Activated CD4-positive, alpha-beta memory T cell treated with anti-CD3 and anti-CD28 coated beads, Interleukin-2, amount 10 ng/mL, durations not matched to agents 7 days and 5 days (primary cell): ENCODE results near the gene RPL27A. TPM values are rescaled to one million over a fixed set of nuclear protein-coding genes. Genes with fewer than 3 reads are reported as not detected.

ENCODE experiments used
- CTCF ChIA-PET: fragments of 350-600 bp; sonication (Branson Sonifier 250); formaldehyde crosslinking; loops from one replicate; lab custom pipeline; 2021; ENCODE audit warnings: antibody characterized with exemption, inconsistent platforms; lab: Charles Lee
- POLR2A ChIA-PET: fragments of 350-600 bp; sonication (Branson Sonifier 250); formaldehyde crosslinking; loops from one replicate; lab custom pipeline; 2021; ENCODE audit warnings: antibody characterized with exemption; lab: Charles Lee
- DNase-seq: peaks from one replicate; pipeline ENCODE4 v3.0.0-alpha.2; 2020
- H3K27ac Mint-ChIP-seq: one replicate; pipeline ENCODE4 v1.8.0; 2021; ENCODE audit warnings: mild to moderate bottlenecking, mixed read lengths
- H3K27me3 Mint-ChIP-seq: one replicate; pipeline ENCODE4 v1.8.0; 2021; ENCODE audit warnings: mixed read lengths
- H3K36me3 Mint-ChIP-seq: one replicate; pipeline ENCODE4 v1.8.0; 2021; ENCODE audit warnings: low read depth, mixed read lengths
- H3K4me1 Mint-ChIP-seq: one replicate; pipeline ENCODE4 v1.8.0; 2021; ENCODE audit warnings: mixed read lengths
- H3K4me3 Mint-ChIP-seq: one replicate; pipeline ENCODE4 v1.8.0; 2021; ENCODE audit warnings: mild to moderate bottlenecking, mixed read lengths
- H3K9me3 Mint-ChIP-seq: one replicate; pipeline ENCODE4 v1.8.0; 2021; ENCODE audit warnings: mixed read lengths
- total RNA-seq, 2 experiments: library from RNA; stranded (reverse); gene quantifications; one replicate each; pipeline ENCODE4 v1.2.3, GENCODE V29; 2021

The RPL27A gene
- total RNA-seq, 2 experiments from 2014 or later = 817 to 856 TPM

DNA sequence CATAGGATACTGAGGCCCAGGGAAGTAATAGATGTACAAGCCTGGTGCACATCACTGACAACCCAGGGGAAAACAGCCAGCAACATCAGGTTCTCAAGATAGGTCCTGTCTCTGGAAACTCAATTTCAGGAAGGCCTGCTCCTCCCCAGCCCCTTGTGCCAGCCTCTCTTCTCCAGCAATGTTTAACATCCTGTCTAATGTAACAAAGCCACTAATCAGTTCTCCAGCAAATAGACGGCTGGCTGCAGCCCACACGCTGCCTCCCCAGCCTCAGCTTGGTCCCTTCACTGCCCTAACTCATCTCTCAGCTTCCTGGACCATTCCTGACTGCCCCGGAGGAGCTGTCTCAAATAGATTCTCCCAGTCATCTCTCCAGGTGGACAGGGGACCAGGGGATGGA, 37.8 kb downstream of the RPL27A start:
- no peak for DNase-seq
- Mint-ChIP-seq H3K9me3 (no peaks in the 10 kb centered on the region), H3K27ac (no peak overlapping the region), H3K4me1 (no peaks in the 10 kb centered on the region), H3K36me3 (no peaks in the 10 kb centered on the region), H3K4me3 (no peak overlapping the region), H3K27me3 (peaks cover 4% of the 10 kb centered on the region)
- ChIA-PET POLR2A (interaction anchor here (1.2 kb wide), 1 partner anchor 147 kb away, joined by 3 read pairs; no protein-coding TSS in a partner anchor), CTCF (no interaction called here)

DNA sequence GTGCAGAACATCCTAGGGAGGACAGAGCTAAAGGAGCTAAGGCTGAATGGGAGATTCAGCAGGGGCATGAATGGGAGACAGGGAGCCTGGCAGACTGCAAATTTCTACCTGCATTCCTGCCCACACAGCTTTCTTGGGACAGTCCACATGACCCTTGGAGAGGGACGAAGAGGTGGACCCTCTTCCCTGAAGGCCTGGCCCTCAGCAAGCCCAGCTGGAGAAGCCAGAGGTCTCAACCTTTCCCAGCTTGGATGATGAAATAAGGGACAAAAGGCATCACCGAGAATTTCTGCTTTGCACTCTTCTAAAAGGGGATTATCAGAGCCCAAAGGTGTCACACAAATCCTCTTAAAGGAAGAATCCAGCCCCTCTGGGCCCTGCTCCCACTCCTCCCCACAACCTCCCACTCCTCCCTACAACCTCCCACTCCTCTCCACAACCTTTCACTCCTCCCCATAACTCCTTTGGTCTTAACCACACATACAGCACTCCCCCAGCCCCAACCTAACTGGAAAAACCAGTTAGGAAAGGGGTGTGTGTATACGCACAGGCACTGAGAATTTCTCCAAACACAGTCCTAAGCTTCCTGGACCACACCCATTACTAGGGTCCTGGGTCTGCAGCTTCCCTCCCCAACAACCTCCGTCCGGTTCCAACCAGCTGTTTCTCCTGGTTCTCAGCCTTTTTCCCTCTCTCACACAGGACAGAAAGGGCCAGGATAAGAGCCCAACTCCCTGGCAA, 38.4 kb downstream of the RPL27A start:
- no peak overlapping the region for H3K27ac Mint-ChIP-seq
- no peak overlapping the region for H3K4me3 Mint-ChIP-seq
- ChIA-PET CTCF (no interaction called here), POLR2A (interaction anchor here (1.2 kb wide), 1 partner anchor 146 kb away, joined by 3 read pairs; no protein-coding TSS in a partner anchor)
- no peaks in the 10 kb centered on the region for H3K4me1 Mint-ChIP-seq
- peaks cover 4% of the 10 kb centered on the region for H3K27me3 Mint-ChIP-seq
- H3K36me3 Mint-ChIP-seq = no peaks in the 10 kb centered on the region
- H3K9me3 Mint-ChIP-seq = no peaks in the 10 kb centered on the region
- no peak for DNase-seq

DNA sequence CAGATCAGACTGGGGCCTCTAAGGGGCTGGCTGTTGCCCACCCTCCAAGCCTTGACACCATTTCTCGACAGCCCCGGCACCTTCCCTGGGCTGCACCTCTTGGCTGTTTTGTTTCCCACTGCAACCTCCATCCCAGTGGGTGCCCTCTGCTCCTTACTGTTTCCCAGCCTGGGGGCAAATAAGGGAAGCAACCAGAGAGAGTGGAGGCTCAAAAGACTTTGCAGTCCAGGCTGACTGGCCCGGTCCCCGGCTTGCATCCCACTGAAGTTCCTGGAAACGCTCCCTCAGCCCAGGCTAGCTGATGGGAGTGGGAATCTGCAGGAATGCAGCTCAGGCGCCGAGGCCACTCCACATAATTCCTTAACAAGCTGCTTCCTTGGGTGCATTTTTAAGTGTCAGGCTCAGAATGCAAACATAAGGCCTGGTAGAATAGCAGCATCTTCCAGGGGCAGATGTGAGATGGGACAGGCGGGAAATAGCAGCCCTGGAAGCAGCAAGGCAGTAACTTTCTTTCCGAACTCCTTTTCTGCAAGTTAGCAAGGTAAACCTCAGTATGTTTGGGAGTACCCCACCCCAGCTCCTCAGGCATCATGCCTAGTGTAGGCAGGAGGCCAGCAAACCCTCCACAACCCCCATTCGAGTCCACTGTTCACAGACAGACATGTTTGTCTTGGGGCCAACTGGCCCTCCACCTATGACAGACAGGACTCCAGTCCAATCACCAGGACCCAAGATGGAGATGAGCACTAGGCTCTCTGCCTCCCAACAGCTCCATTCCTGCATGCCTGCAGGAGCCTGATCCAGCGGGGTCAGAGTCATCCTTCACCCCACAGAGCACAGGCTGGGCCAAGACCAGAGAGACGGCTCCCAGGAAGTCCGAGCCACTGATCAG, 39.3 kb downstream of the RPL27A start:
- CTCF ChIA-PET = no interaction called here
- Mint-ChIP-seq H3K36me3 (no peaks in the 10 kb centered on the region), H3K27me3 (peaks cover 4% of the 10 kb centered on the region)

DNA sequence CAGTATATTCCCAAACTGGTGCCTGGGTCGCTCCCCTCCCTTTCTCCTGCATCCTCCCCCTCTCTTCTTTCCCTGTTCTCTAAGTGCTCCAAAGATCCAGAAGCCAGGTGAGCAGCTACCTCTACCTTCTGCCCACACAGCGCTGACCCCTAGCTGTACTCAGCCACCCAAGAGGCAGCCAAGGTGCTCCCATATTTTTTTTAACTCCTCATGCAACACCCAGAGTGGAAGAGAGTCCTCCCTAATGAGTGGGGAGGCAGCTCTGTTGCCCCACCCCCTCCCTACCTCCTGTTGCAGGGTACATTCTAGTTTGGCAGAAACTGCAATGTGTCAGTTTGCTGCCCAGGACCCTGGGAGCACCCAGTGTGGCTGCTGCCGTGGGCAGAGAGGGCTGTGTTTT, 40.2 kb downstream of the RPL27A start:
- ChIA-PET CTCF (no interaction called here), POLR2A (no interaction called here)
- H3K9me3 Mint-ChIP-seq = no peaks in the 10 kb centered on the region
- no peaks in the 10 kb centered on the region for H3K4me1 Mint-ChIP-seq
- H3K36me3 Mint-ChIP-seq = no peaks in the 10 kb centered on the region
- H3K27me3 Mint-ChIP-seq = peaks cover 4% of the 10 kb centered on the region
- no peak for DNase-seq
- no peak overlapping the region for H3K27ac Mint-ChIP-seq
- H3K4me3 Mint-ChIP-seq = no peak overlapping the region

More for the DNA sequence above, 39.3 kb downstream of the RPL27A start:
- no peak overlapping the region for H3K27ac Mint-ChIP-seq
- DNase-seq = no peak
- no peak overlapping the region for H3K4me3 Mint-ChIP-seq
- POLR2A ChIA-PET = no interaction called here
- H3K4me1 Mint-ChIP-seq = no peaks in the 10 kb centered on the region
- H3K9me3 Mint-ChIP-seq = no peaks in the 10 kb centered on the region

DNA sequence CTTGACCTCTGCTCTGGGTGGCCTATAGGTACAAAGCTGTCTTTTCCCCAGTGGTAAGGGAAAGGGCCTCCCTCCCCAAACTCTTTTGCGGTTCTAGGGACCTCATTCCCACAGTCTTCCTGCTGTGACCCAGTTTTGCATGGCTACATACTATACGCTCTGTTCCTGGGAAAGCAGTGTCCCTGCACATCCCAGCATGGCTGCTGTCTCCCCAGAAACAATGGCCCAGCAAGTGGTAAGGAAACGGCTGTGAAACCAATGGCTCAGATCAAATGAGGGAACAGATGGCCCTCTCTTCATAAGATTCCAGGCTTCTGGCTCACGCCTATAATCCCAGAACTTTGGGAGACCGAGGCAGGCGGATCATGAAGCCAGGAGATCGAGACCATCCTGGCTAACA, 41.1 kb downstream of the RPL27A start:
- Mint-ChIP-seq H3K27ac (no peak overlapping the region), H3K27me3 (peaks cover 4% of the 10 kb centered on the region), H3K9me3 (no peaks in the 10 kb centered on the region), H3K4me1 (no peaks in the 10 kb centered on the region), H3K36me3 (no peaks in the 10 kb centered on the region), H3K4me3 (no peak overlapping the region)
- ChIA-PET CTCF (no interaction called here), POLR2A (no interaction called here)
- no peak for DNase-seq

DNA sequence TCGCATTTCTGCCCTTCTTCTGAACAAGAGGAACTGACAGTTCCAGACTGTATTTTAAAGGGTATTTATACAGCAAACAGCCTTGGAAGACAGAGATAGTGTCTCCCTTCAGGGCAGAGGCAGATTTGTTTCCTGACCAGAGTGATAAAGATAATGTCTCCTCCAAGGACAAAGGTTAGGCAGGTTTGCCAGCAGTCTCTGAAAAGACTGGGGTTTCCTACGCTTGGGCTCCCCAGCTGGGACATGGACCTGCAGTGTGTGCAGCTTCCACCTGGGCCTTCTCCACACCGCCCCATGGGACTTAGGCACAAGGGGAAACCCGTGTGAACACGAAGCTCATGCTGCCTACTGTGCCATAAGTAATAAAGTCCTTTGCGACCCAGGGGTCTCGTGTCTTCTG, 42.1 kb downstream of the RPL27A start:
- H3K4me1 Mint-ChIP-seq = no peaks in the 10 kb centered on the region
- H3K9me3 Mint-ChIP-seq = no peaks in the 10 kb centered on the region
- no peak overlapping the region for H3K4me3 Mint-ChIP-seq
- CTCF ChIA-PET = no interaction called here
- H3K36me3 Mint-ChIP-seq = no peaks in the 10 kb centered on the region
- H3K27me3 Mint-ChIP-seq = peaks cover 2% of the 10 kb centered on the region
- POLR2A ChIA-PET = no interaction called here
- no peak for DNase-seq
- no peak overlapping the region for H3K27ac Mint-ChIP-seq

DNA sequence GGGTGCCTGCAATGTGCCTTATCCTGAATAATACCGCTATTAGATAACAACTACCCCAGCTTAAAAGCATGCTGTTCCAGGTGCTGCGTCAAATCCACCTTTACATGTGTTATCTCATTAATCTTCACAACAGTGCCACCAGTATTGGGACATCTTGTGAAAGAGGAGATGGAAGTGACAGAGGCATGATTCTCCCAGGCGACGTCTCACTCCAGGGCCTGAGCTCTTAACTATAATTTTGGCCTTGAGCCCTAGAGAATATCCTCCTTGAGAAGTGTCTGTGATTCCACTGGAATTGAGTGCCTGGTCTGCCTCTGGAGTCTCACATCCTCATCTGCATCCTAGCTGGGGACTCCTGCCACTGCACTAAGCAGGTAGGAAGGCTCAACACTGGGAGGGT, 43.8 kb downstream of the RPL27A start:
- no peaks in the 10 kb centered on the region for H3K9me3 Mint-ChIP-seq
- peaks cover 2% of the 10 kb centered on the region for H3K27me3 Mint-ChIP-seq
- H3K4me1 Mint-ChIP-seq = no peaks in the 10 kb centered on the region
- no peak for DNase-seq
- POLR2A ChIA-PET = no interaction called here
- CTCF ChIA-PET = no interaction called here
- H3K27ac Mint-ChIP-seq = no peak overlapping the region
- no peak overlapping the region for H3K4me3 Mint-ChIP-seq
- no peaks in the 10 kb centered on the region for H3K36me3 Mint-ChIP-seq

DNA sequence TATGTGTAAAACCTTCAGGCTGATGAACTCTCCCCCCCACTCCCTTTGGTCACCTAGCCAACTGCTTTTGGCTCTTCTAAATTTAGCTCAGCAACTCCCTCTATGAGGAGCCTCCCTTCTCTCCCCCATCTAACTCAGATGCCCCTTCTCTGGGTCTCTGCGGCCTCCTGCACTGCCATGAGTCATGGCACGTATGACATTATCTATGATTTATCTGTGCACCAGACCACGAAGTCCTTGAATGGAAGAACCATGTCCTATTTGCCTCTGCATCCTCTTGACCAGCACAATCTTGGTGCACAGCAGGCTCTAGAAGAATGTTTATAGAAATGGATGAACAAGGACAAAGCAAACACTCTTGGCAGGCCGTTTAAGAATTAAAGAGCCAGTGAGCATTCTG, 46.0 kb downstream of the RPL27A start:
- H3K4me3 Mint-ChIP-seq = no peak overlapping the region
- H3K4me1 Mint-ChIP-seq = no peaks in the 10 kb centered on the region
- no peak for DNase-seq
- no peaks in the 10 kb centered on the region for H3K9me3 Mint-ChIP-seq
- no peak overlapping the region for H3K27ac Mint-ChIP-seq
- ChIA-PET CTCF (no interaction called here), POLR2A (no interaction called here)
- peaks cover 2% of the 10 kb centered on the region for H3K27me3 Mint-ChIP-seq
- no peaks in the 10 kb centered on the region for H3K36me3 Mint-ChIP-seq

DNA sequence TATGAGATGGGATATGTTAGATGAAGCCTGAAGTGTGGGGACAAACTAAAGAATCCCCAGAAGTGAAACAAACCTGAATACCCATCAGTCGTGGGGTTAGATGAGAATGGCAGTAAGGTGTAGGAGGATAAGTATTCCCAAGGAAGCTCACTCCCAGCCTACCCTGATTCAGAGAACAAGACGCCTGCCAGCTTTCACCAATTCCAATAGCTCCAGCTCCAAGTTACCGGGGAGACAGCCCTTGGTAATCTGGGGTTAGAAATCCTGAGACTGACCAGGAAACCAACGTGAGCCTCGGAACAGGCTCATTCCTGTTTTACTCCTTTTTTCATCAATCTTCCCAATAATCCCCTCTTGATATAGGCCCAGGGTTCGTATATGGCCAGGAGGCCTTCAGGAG, 46.5 kb downstream of the RPL27A start:
- H3K4me1 Mint-ChIP-seq = no peaks in the 10 kb centered on the region
- H3K27me3 Mint-ChIP-seq = peaks cover 2% of the 10 kb centered on the region
- no peak overlapping the region for H3K4me3 Mint-ChIP-seq
- no peak overlapping the region for H3K27ac Mint-ChIP-seq
- CTCF ChIA-PET = no interaction called here
- no peaks in the 10 kb centered on the region for H3K36me3 Mint-ChIP-seq
- DNase-seq = no peak
- POLR2A ChIA-PET = no interaction called here
- H3K9me3 Mint-ChIP-seq = no peaks in the 10 kb centered on the region

DNA sequence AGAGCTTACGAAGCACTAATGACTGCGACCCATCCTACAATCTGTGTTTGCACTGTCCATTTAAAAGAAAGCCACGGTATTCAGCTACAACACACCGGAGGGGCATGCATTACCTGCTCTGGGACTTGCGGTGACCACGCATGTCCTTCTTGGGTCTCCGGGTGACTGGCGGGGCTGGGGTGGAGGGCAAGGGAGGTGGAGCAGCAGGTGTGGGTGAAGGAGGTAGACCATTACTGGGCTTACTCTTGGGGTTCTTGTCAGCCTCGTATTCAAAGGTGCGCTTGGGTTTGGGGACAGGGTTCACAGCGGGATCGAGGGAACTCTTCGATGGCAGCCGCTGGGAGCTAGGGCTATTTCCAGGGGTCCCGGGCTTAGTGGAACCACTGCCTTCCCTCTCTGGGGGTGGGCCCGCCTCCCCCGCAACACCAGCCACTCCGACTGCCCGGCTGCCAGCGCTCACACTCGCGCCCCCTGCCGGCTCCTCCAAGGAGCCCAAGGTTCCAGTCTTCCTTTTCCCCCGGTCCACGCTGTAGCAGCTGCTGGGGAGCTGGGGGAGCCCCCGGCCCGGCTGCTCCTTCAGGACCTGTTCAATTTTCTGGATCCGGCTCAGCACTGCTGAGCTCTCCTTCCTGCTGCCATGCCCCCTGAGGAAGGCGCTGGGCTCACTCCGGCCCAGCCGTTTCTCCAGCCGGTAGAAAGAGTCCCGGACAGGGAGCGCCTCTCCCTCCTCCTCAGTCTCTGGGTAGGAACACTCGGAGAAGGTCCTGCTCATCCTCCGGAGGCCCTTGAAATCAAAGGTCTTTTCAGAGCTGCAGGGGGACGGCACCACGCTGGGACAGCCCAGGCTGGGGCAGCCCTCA, 47.5 kb downstream of the RPL27A start:
- no peaks in the 10 kb centered on the region for H3K9me3 Mint-ChIP-seq
- H3K27ac Mint-ChIP-seq = no peak overlapping the region
- no peaks in the 10 kb centered on the region for H3K4me1 Mint-ChIP-seq
- H3K27me3 Mint-ChIP-seq = peaks cover 2% of the 10 kb centered on the region
- no peaks in the 10 kb centered on the region for H3K36me3 Mint-ChIP-seq
- ChIA-PET CTCF (no interaction called here), POLR2A (no interaction called here)
- no peak for DNase-seq
- no peak overlapping the region for H3K4me3 Mint-ChIP-seq

DNA sequence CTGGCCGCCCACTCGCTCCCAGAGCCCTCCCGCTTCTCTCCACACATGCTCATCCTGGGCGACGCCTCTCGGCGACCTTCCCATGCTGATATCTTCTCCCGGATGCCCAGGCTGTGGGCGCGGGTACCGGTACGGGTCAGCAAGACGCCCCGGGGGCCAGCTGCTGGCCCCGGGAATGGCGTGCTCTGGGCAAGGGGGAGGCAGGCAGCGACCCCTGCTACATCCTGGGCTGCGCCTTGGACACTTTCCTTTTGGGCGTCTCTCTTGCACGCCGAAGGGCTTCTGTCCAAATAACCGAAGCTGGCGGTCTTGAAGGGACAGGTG, 48.1 kb downstream of the RPL27A start:
- ChIA-PET POLR2A (no interaction called here), CTCF (interaction anchor here (0.9 kb wide), 1 partner anchor 138 kb away, joined by 3 read pairs; no protein-coding TSS in a partner anchor)
- Mint-ChIP-seq H3K36me3 (no peaks in the 10 kb centered on the region), H3K4me3 (no peak overlapping the region), H3K27me3 (peaks cover 2% of the 10 kb centered on the region), H3K9me3 (no peaks in the 10 kb centered on the region), H3K4me1 (no peaks in the 10 kb centered on the region), H3K27ac (no peak overlapping the region)
- no peak for DNase-seq

DNA sequence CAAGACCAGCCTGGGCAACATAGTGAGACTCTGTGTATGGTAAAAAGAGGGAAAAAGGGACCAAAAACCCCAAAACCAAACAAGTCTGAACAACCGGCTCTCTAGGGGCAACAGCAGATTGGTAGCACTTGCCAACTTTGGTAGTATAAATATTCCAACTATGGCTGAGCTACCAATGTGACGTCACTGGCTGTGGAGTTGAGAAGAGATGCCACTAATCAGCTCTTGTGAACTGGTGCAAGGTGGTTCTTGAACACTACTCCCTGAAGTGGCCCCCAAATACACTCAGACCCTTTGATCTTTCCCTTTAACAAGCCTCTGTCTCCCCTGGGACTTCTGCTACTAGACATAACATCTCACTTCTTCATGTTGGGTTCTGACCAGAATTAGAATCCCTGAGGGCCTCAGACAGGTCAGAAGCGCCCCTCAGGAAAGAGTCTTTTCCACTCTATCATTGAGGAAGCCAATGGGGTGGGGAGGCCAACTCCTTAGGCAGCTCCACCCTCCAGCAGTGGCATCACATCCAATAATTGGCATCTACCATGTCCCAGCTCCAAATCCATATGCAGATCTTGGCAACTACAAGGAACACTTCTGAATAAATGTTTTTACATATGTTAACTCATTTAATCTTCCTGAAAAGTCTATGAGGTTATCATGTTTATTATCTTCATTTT, 49.2 kb downstream of the RPL27A start:
- Mint-ChIP-seq H3K27me3 (peaks cover 2% of the 10 kb centered on the region), H3K27ac (no peak overlapping the region), H3K4me1 (no peaks in the 10 kb centered on the region), H3K9me3 (no peaks in the 10 kb centered on the region), H3K36me3 (no peaks in the 10 kb centered on the region), H3K4me3 (no peak overlapping the region)
- ChIA-PET CTCF (interaction anchor here (0.9 kb wide), 1 partner anchor 137 kb away, joined by 3 read pairs; no protein-coding TSS in a partner anchor), POLR2A (no interaction called here)
- DNase-seq = no peak
